Liver (tissue), 9 donors: ENCODE data around the gene TINAGL1. TPM values are rescaled to one million over a fixed set of nuclear protein-coding genes. Genes with fewer than 3 reads are reported as not detected.

Experiments
- DNase-seq: peaks from one replicate; pipeline ENCODE4 v3.0.0-alpha.2; 2017; ENCODE audit warnings: low spot score
- H3K27ac ChIP-seq, 2 donors: one replicate each; pipeline ENCODE4 v1.7.0; 2013; ENCODE audit warnings: inconsistent platforms in 2 of 2, low read length in 2 of 2, control low read depth in 1 of 2, low read depth in 1 of 2, mild to moderate bottlenecking in 1 of 2
- H3K27me3 ChIP-seq, 4 donors: one replicate each; pipeline versions ENCODE4 v1.6.1 to v1.7.0; 2013; ENCODE audit warnings: low read length in 3 of 4, inconsistent platforms in 1 of 4, mild to moderate bottlenecking in 1 of 4, moderate library complexity in 1 of 4; ENCODE audit not compliant: control insufficient read depth in 4 of 4, insufficient read depth in 4 of 4
- H3K36me3 ChIP-seq, 4 donors: one replicate each; pipeline versions ENCODE4 v1.6.1 to v1.7.0; 2013; ENCODE audit warnings: low read length in 3 of 4, mild to moderate bottlenecking in 3 of 4, low read depth in 1 of 4, moderate library complexity in 1 of 4; ENCODE audit not compliant: control insufficient read depth in 4 of 4, insufficient read depth in 3 of 4
- H3K4me1 ChIP-seq, 4 donors: one replicate each; pipeline versions ENCODE4 v1.6.1 to v1.7.0; 2013; ENCODE audit warnings: low read length in 3 of 4, mild to moderate bottlenecking in 3 of 4, moderate library complexity in 1 of 4; ENCODE audit not compliant: control insufficient read depth in 4 of 4, insufficient read depth in 4 of 4
- H3K4me3 ChIP-seq, 3 donors: one replicate each; pipeline versions ENCODE4 v1.6.1 to v1.7.0; 2013; ENCODE audit warnings: low read length in 3 of 3, control low read depth in 1 of 3, low read depth in 1 of 3, mild to moderate bottlenecking in 1 of 3
- H3K9ac ChIP-seq, 2 donors: one replicate each; pipeline ENCODE4 v1.7.0; 2013; ENCODE audit warnings: low read length in 2 of 2, mild to moderate bottlenecking in 2 of 2, moderate library complexity in 2 of 2, control low read depth in 1 of 2, low read depth in 1 of 2
- H3K9me3 ChIP-seq, 4 donors: one replicate each; pipeline versions ENCODE4 v1.6.1 to v1.7.0; 2013; ENCODE audit warnings: low read length in 3 of 4; ENCODE audit not compliant: control insufficient read depth in 4 of 4
- ATF3 ChIP-seq: IDR thresholded peaks from 2 replicates; pipeline ENCODE4 v1.6.1; 2016; ENCODE audit warnings: antibody characterized with exemption
- CTCF ChIP-seq: fragments of 150-350 bp; IDR thresholded peaks from 2 replicates; pipeline ENCODE4 v1.5.1; 2017; ENCODE audit warnings: improper control_type of control experiment, low read depth, low read length; ENCODE audit not compliant: missing input control
- EGR1 ChIP-seq, 2 donors: IDR thresholded peaks; 2 replicates each; pipeline ENCODE4 v1.6.1; 2016 to 2018; ENCODE audit warnings: antibody characterized with exemption in 2 of 2, low read depth in 2 of 2
- FOXA1 ChIP-seq: IDR thresholded peaks from 2 replicates; pipeline ENCODE4 v1.6.1; 2016; ENCODE audit warnings: antibody characterized with exemption
- FOXA2 ChIP-seq: IDR thresholded peaks from 2 replicates; pipeline ENCODE4 v1.6.1; 2016; ENCODE audit warnings: antibody characterized with exemption
- GABPA ChIP-seq, 2 donors: IDR thresholded peaks in 1 of 2; conservative IDR thresholded peaks in 1 of 2; 2 replicates each; pipeline ENCODE4 v1.6.1; 2016; ENCODE audit warnings: antibody characterized with exemption in 2 of 2, mild to moderate bottlenecking in 1 of 2, moderate library complexity in 1 of 2
- HNF4A ChIP-seq, 2 donors: conservative IDR thresholded peaks; 2 replicates each; pipeline ENCODE4 v1.6.1; 2016; ENCODE audit warnings: antibody characterized with exemption in 2 of 2, mild to moderate bottlenecking in 2 of 2
- HNF4G ChIP-seq: IDR thresholded peaks from 2 replicates; pipeline ENCODE4 v1.6.1; 2016; ENCODE audit warnings: antibody characterized with exemption
- JUND ChIP-seq, 2 donors: IDR thresholded peaks; 2 replicates each; pipeline ENCODE4 v1.6.1; 2016; ENCODE audit warnings: antibody characterized with exemption in 2 of 2
- MAX ChIP-seq: IDR thresholded peaks from 2 replicates; pipeline ENCODE4 v1.6.1; 2016; ENCODE audit warnings: antibody characterized with exemption
- NR2F2 ChIP-seq: IDR thresholded peaks from 2 replicates; pipeline ENCODE4 v1.6.1; 2016; ENCODE audit warnings: antibody characterized with exemption
- RAD21 ChIP-seq, 2 donors: IDR thresholded peaks; 2 replicates each; pipeline ENCODE4 v1.6.1; 2016; ENCODE audit warnings: antibody characterized with exemption in 2 of 2, mild to moderate bottlenecking in 2 of 2
- REST ChIP-seq: IDR thresholded peaks from 2 replicates; pipeline ENCODE4 v1.6.1; 2016; ENCODE audit warnings: antibody characterized with exemption, mild to moderate bottlenecking
- RXRA ChIP-seq, 2 donors: IDR thresholded peaks; 2 replicates each; pipeline ENCODE4 v1.6.1; 2017 to 2018; ENCODE audit warnings: antibody characterized with exemption in 2 of 2, mild to moderate bottlenecking in 1 of 2
- SP1 ChIP-seq: IDR thresholded peaks from 2 replicates; pipeline ENCODE4 v1.6.1; 2018; ENCODE audit warnings: antibody characterized with exemption, mild to moderate bottlenecking
- TAF1 ChIP-seq: conservative IDR thresholded peaks from 2 replicates; pipeline ENCODE4 v1.6.1; 2016; ENCODE audit warnings: antibody characterized with exemption, mild to moderate bottlenecking
- YY1 ChIP-seq: IDR thresholded peaks from 2 replicates; pipeline ENCODE4 v1.6.1; 2016; ENCODE audit warnings: antibody characterized with exemption, mild to moderate bottlenecking
- ZBTB33 ChIP-seq: IDR thresholded peaks from 2 replicates; pipeline ENCODE4 v1.6.1; 2016; ENCODE audit warnings: antibody characterized with exemption
- WGBS: extraction: QIAGEN DNeasy Blood & Tissue Kit; methylation state at CpG from one replicate; pipeline ENCODE4 v1.1.7; 2013; 5-methylcytosine and 5-hydroxymethylcytosine counted together
- polyA plus RNA-seq, 2 donors: library from polyadenylated mRNA; stranded (reverse) in 1 of 2; unstranded in 1 of 2; fragments of 200-250 nt in 1 of 2; fragments of >200 nt in 1 of 2; fragmentation: Nextera tagmentation in 1 of 2; extraction: Ambion mirVana in 1 of 2; gene quantifications; one replicate each; pipeline versions ENCODE4 v1.2.1 to v1.2.3, GENCODE V29; 2013 to 2015
- total RNA-seq, 2 donors: library from RNA; depleted of rRNA; stranded (reverse); fragments of >200 nt; gene quantifications; one replicate each; pipeline ENCODE4 v1.2.3, GENCODE V29; 2014
- donor health status: healthy.
- donor health status: healthy.
- donor health status: healthy.
- donor health status: healthy.
- donor health status: healthy.

The TINAGL1 gene
- total and polyA plus RNA-seq, 4 donors = 8.7 to 52.9 (median 25.6) TPM

GRCh38 chr1:31600641-31601040, 24.3 kb downstream of the TINAGL1 start:
- Histone ChIP-seq H3K9ac (no peak overlapping the region), H3K36me3 (no peaks in the 10 kb centered on the region), H3K27me3 (no peaks in the 10 kb centered on the region), H3K27ac (no peak overlapping the region), H3K4me3 (no peak overlapping the region), H3K9me3 (no peaks in the 10 kb centered on the region), H3K4me1 (no peaks in the 10 kb centered on the region)
- no peak for DNase-seq
- TF ChIP-seq GABPA (IDR thresholded peaks at IDR 0.05 in 1 of 2, conservative IDR thresholded peaks at IDR 0.05 in 1 of 2) (no peak), RAD21 (IDR thresholded peaks at IDR 0.05) (no peak), FOXA2 (no peak), FOXA1 (no peak), YY1 (no peak), REST (no peak), MAX (no peak), SP1 (no peak), ZBTB33 (no peak), RXRA (IDR thresholded peaks at IDR 0.05) (no peak), HNF4G (no peak), ATF3 (no peak), EGR1 (IDR thresholded peaks at IDR 0.05; ENCODE audit: low read depth in 2 of 2) (no peak), JUND (IDR thresholded peaks at IDR 0.05) (no peak), CTCF (no peak), NR2F2 (no peak), TAF1 (no peak), HNF4A (conservative IDR thresholded peaks at IDR 0.05) (no peak)
- WGBS = 83% methylated on average over 2 of the region's 2 CpGs
